Fibroblast of skin of back (primary cell): ENCODE measurements around the gene DNAJB8.
A peak's percentile ranks its signal among the peaks of the same experiment; 100 is the strongest.

ENCODE experiments used
- DNase-seq: peaks from one replicate; pipeline ENCODE4 v3.0.0-alpha.2; 2013

DNAJB8 gene

DNA sequence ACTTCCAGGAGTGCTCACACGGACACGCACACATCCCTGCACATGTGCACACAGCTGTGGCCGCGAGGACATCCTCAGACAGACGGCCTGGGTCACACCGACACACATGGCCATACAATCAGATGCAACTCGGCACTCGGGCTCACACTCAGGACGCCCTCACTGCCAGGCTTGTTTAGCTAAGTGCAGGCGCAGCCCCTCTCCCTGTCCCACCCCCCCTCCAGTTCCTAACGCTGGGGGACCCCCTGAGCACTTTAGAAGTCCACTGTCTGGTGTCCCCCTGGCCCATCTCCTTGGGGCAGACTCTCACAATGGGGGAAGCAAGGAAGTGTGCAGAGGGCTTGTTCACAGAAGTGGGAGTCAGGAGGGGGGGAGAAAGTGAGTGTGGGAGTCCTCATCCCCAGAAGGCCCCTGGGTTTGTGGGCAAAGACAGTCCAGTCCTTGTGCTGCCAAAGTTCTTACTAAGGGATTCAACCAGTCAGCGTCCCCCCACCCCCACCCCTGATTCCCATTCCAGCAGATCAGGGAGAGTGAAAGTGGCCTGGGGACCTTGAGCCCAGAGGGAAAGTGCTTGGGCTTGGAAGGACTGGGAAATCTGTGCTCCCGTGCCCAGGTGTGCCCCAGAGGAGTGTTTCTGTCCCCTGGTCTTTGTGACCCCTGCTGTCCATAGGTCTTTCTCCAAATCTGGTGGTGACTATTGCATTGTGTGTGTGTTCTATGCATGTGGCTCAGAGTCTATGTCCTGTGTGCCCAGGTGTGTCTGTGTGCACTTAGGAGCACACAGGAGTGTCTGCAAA is 27.1 kb upstream of the DNAJB8 start:
- DNase-seq = no peak

DNA sequence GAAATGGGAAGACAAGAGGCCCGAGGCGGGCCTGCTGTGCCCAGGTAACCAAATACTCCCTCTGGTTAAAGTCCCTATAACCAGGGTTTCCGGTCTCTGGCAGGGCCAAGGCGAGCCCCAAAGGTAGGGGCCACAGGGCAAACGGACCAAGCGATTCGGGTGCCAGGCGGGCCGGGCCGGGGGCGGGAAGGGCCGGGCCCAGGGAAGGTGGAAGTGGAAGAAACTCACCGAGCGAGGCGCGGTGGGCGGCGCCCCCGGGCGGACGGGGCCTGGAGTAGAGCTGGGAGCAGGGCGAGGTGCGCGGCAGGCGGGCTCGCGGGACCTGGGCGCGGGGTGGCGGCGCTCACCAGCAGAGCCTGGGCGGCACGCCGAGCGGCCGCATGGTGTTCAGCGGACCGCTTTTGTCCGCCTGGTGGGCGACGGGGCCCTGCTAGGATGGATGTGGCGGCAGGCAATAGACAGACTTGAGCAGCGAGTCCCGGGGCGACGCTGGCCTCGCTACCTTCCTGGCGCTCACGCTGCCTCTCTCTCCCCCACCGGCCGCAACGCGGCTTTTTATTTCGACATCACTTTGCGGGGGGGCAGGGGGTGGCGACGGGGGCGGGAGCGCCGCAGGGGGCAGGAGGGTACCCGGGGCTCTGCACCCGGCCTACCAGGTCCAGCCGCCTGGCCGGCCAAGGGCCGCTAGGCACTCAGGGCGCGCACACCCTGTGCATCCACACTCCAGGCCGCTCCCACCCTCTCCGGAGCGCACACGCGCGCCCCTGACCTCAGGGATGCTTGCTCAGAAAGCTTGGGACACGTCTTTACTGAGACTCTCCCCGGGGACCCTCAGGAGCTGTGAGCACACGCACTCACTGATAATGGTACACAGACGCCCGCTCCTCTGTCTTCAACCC is 26.2 kb upstream of the DNAJB8 start, which contains the start of gene GATA2:
GATA2 (minus strand) TSS at position 531 of the 899 bp plus-strand sequence. CDS start 6,170 bp downstream, outside the sequence.
- no peak for DNase-seq

DNA sequence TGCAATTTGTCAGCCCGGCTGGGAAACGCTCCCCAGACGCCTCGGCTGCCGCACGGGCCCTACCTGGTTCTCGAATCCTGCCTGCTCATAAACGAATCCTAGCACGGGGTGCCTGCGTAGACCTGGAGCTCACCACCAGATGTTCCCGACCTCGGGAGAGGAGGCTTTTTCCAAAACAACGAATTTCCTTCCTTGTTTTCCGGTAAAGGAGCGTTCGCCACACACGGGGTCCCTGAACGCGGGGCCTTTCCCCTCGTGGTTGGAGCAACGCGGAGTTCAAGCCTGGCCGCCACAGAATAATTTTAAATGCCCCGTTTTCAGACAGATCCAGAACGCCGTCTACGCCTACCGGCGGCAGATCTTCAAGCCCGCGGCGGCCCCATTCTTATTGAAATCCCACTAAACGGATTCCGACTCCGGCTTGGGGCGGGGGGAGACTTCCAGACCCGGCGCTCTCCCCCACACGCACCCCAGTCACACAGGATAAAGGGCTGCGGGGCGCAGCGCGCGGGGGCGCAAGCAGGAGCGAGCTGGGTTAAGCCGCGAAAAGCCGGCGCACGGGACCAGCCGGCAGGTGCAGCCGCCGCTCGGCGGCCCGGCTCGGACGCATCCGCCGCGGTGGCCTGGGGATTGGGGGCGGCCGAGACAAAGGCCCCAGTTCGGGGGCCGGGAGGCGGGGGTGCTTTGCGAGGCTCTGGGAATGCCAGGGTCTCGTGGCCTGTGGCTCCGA is 25.4 kb upstream of the DNAJB8 start:
- DNase-seq = no peak

DNA sequence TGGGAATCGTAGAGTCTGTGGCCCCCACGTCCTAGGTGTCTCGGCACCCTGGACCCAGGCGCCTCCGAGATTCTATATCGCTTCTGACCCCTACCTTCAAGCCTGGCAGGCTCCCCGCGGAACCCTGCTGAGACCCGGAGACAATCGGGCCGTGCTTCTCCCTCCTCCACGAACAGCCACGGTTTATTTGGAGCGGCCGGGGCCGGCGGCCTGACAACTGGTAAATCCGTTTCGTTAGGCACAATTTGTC is 24.9 kb upstream of the DNAJB8 start:
- DNase-seq = no peak

DNA sequence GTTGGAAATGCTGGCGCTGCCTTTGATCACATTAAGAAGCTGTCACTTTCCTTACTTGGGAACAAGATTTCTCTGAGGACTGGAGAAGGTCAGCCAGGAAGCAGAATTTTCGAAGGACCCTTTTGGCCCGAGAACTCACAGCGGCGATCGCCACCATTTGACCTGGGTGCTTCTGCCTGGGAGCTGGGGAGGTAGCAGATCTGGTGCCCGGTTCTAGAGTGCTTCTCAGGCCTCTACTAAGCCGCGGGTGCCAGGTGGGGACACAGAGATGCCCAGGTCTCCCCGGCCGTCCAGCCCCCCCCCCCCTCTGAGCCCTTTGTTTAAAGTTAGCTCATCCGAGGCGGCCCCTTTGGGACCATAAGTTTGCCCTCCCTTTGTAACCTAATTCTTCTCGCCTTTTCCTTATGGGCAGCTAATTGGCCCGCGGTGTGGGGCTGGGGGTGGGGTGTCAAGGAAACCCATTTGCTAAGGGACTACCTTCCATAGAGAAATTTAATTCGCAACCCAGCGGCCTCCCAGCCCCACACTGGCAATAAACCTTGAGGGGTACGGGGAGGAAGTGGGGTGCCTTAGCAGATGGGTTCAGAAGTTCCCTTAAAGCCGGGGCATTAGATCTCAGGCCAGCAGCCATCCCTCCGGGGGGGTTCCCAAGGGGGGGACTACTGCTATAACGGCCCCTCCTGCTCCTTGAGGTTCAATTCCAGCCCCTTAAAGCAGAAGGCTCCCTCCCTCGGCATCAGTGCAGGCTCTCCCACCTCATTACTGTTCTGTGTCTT is 24.4 kb upstream of the DNAJB8 start:
- no peak for DNase-seq

DNA sequence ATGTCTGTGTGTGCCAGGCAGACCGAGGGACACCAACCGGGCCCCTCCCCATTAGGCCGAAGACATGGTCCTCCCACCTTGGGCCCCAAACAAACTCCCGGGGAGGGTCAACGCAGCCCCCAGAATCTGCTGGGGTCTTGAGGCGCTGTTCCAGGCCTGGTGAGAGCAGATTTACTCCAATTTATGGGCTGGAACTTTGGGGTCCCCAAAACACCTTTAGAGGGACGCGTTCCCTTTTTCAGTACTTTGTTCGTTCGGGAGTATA is 23.9 kb upstream of the DNAJB8 start:
- DNase-seq = no peak

DNA sequence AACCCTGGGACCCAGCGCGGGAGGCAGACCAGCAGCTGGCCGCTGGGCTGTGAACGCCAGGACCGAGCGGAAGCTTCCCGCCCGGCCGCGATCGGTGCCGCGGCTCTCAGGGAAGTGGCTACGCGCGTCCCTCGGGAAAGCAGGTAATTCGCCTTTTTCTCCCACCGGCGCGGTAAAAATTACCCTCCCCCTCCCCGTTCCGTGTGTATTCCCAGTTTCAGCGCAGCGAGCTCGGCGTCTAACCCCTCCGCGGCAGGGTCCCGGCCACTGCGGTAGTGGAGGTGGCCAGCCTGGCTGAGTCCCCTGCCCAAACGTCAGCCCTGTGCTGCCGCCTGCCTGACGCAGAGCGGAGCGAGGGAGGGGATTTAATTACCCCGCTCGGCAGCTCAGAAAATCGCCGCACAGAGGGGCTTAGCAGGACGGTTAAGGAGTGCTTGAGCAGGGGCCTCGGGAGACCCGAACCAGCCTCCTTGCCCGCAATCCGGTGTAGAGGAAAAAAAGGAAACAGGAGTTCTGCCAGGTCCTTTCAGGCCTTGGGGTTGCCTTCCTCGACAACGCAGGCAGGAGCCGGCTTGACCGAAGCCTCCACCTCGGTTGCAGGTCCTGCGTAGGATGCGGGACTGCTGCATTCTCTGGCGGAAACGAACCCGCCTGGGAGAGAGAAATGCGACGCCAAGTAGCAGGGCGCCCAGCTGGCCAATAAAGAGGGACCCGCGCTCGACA is 23.4 kb upstream of the DNAJB8 start:
- DNase-seq = no peak

DNA sequence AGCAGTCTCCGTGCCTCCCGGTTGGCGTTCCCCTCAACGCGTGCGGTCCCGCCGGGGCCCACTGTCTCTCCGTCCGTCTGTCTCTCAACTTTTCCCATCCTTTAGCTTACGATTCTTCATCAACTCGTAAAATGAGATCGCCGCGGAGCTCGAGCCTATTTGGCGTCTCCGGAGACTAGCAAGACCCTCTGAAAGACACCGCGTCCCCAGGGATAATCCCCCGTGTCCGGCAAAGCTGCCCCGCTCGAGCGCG is 22.9 kb upstream of the DNAJB8 start:
- no peak for DNase-seq

DNA sequence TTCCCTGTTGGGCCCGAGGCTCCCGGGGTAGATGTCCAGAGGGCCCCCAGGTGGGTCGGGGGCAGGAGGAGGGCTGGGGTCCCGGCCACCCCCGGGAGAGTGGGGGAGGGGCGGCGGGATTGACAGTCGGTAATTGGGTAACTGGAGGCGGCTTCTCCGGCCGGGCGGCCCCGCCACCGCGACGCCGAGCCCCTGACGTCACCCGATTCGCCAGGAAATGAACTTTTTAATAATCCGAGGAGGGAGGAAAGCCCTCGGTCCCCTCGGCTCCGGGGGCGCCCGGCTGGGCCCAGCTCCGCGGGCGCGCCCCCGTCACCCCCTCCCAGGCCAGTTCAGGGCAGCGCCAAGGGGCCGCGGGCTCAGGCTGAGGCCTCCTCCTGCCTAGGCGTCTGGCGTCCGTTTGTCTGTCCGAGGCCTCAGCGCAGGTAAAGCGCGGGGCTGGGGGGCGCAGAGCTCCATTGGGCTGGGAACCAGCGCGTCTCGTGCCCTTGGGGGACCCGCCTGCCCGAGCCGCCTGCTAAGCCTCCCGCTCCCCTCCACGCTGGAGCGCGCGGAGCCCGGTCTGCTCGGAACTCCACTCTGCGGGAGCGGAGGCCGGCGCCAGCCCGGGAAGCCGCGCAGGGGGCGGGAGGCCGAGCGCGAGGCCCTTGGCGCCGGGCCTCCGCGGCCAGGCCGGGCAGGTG is 22.4 kb upstream of the DNAJB8 start:
- DNase-seq = no peak

DNA sequence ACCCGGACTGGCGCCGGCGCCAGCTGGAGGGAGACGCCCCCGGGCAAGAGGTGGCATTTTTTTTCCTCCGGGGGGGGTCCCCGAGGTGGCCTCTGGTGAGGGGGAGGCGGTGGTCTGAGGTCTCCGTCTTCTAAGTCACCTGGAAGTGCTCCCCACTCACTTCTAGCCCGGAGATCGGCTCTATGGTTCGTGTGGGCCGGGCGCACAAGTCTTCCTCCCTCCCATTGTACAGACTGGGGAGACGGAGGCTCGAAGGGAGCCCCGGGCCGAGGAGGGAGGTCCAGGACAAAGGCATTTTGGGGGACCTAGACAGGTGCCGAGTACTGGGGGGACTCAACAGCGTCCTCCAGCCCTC is 21.9 kb upstream of the DNAJB8 start:
- no peak for DNase-seq

DNA sequence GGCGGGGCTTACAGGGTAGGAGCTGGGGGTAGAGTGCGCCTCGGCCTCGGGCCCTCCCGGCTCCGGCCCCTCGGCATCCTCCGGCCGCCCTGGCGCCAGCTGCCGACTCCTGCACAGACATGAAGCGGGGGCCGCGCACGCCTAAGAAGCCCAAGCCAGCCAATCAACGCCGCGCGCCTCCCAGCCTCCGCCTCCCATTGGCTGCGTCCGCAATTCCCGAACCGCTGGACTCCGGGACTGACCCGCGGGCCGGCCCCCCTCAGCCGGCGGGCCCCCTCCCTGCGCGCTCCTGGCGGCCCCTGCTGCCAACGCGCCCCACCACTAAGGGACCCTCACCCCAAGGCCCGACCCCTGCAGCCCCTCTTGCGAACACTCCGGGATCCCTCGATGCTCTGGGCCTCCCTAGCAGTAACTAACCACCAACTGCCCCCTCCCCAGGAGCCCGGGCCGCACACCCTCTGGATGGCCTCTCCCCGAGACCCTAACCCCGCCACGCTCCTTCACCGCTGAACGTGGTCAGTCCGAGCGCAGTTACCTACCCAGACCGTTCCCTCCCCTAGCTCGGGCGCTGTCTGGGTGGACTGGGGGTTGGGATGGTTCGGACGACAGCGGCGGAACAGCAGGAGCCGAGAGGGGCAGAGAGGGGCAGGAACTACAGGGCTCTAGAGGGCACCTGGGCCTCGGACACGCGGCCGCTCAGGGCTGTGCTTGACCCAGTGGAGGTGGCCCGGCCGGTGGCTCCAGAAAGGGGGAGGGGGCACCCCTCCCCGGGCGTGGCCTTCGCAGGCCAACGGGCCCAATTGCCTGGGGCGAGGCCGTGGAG is 21.3 kb upstream of the DNAJB8 start:
- peak; percentile 83 for DNase-seq

DNA sequence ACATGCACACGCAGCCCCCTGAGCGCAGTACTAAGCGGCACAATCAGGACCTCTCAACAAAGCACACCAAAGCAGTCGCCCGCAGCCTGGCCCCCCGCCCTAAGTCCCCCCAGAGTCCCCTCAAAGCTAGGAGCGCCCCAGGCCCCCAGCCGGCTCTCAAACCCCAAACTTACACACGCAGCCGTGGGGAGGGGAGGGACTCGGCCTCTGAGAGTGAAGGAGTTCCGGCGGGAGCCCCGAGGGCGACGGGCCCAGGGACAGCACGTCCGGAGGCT is 20.8 kb upstream of the DNAJB8 start:
- DNase-seq = no peak

DNA sequence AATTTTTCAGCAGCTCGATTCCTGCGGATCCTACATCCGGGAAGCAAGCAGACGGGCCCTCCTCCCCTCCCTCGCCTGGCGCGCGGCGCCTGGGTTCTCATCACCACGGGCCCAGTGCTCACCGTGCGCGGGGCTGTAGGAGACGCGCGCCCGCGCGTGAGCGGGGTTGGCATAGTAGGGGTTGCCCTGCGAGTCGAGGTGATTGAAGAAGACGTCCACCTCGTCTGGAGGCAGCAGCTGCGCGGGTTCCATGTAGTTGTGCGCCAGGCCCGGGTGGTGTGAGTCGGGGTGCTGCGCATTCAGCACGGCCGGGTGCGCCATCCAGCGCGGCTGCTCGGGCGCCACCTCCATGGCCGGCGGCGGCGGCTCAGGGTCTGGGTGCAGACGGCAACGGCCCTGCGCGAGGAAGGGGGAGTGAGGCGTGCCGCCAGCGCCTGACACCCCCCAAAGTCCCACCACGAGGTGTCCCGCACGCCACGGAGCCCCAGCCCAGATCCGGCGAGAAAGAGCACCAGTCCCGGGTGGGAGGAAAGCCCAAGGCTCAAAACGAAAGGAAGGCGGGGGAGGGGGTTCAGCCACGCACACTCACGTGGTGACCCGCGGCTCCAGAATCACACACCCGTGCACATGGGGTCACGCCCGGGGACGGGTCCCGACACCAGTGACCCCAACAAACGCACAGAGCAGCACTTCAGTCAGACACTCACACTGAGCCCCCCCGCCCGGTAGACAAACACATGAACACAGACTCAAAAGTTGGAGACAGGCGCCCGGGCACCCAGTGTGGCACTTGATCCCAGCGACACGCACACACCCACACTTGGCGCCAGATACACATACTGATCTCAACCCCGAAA is 20.2 kb upstream of the DNAJB8 start:
- DNase-seq = no peak

DNA sequence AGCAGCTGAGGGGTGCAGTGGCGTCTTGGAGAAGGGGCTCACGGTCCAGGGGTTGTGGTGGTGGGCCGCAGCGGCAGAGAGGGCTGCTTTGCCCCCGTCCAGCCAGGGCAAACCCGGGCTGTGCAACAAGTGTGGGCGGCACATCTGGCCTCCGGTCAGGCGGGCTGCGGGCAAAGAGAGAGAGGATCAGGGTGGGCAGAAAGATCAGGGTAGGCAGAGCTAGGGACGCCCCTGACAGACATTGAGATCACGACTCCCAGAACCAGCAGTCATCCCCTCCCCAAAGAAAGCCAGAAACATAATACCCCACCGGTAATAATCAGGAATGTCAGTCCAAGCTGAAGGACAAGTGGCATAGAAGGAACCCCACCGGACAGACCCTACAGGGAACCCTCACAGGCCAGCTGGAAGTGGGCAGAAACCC is 19.5 kb upstream of the DNAJB8 start:
- DNase-seq = no peak

DNA sequence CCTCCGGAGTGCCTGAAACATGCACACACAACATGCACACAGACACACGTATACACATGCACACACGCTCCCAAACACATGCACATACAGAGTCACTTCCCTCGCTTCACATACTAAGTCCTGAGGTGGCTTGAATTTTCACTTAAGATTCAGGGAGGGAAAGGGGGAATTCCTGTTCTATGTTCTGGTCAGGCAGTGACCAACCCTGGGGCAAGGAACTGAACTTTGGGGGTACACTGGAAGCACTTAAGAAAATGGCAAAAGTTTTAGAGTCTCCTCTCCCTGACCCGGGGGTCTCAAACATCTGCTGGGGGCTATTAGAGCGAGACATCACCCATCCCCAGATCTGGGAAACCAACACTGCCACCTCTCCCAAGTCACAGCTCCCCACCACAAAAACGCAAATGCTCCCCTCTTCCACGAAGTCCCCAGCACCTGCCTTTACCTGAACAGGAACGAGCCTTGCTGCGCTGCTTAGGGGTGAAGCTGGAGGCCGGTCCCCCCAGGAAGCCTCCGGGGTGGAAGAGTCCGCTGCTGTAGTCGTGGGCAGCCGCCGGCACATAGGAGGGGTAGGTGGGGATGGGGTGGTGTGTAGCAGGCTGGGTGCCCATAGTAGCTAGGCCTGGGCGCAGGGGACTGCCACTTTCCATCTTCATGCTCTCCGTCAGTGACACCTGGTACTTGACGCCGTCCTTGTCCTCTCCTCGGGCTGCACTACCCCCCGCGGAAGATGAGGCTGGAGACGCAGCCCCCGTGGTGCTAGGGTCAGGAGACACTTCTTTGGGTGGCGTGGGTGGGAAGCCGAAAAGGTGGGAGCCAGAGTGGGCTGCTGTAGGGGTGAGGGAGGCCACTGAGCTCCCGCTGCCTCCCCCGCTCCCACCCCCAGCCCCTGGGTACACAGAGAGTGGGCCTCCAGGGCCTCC is 18.9 kb upstream of the DNAJB8 start:
- DNase-seq = no peak

DNA sequence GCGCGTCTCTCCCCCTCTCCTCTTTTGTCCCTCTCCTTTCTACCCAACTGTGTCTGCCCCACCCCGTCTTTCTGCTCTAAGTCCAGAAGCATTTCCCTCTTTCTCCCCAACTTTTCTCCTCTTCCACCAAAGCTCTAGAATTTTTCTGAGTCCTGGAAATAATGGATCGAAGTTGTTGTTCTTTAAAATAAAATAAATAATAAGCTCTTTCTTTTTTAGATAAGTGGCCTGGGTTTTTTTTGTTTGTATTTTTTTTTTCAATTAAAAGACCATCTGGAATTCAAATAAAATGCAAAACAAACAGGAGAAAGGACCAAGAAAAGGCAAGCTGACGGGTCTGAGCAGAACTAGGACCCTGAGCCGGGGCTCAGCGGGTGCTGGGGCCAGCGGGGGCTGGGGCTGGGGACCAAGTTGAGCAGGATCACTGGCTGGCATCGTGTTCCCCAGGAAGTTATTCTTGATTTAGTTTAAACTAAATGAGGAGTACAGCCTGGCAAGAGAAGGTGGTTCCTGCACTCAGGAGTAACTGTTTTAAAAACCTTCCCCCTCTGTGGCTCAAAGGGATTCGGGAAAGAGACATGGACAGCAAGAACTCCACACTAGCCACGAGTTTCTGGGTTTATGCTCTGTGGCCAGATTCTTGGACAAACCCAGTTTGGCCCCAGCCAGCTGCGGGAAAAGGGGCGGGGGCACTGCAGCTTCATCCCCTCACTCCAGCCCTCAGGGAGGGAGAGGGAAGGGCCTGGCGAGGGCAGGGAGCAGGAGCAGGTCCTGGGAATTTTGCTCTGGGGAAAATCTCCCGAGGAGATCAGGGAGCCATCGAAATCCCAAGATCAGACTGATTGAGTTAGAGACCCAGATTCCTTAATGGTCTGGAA is 18.0 kb upstream of the DNAJB8 start:
- no peak for DNase-seq

DNA sequence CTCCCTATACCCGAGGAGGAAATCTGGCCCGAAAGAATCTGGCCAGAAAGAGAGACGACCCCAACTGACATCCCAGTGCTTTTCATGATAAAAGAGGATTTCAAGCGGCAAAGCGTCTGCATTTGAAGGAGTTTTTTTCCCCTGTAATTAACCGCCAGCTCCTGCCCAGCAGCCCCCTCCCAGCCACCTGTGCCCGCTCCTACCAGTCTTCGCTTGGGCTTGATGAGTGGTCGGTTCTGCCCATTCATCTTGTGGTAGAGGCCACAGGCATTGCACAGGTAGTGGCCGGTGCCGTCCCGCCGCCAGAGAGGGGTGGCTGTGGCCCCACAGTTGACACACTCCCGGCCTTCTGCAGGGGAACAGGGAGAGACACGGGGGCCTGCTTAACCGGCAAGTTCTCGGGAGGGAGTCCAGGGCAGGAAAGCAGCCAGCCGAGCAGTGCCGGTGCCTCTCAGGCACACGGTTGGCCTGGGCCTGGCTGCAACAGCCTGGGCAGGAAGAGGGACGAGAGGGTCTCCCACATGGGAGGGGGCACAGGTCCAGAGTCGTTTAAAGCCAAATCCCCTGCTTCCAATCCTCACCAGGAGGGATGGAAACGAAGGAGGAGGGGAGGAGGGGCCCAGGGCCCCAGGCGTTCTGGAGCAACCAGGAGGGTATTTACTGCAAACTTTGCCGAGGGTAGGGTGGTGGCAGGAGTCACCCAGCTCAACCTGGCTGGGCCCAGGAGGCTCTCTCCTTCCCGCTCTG is 17.1 kb upstream of the DNAJB8 start:
- no peak for DNase-seq
